Measurements from ENCODE around the gene IKBKE. TPM values are rescaled to one million over a fixed set of nuclear protein-coding genes. Genes with fewer than 3 reads are reported as not detected.

IKBKE gene
- total and polyA plus RNA-seq, 2 donors (not counting 3 experiments of a cell fraction or from before 2014, with no cell fraction given), result 17.9 to 20.7 TPM

GRCh38 chr1:206451134-206451686 lies 19.1 kb upstream of the IKBKE start:
- H3K27ac ChIP-seq (ENCODE audit: insufficient read depth, low read depth, low read length), result no peak overlapping the region
- POLR2A ChIA-PET, result no interaction called here
- H3K36me3 ChIP-seq (ENCODE audit: control insufficient read depth in 2 of 2, extremely low read depth in 1 of 2, insufficient read depth in 2 of 2, low read length in 2 of 2), result peaks cover 12 to 45% of the 10 kb centered on the region in 2 experiments
- dilution Hi-C loops (cut with MboI; ENCODE audit: extremely low pct_ligation_motif_present, low sequenced_read_pairs), result no loop called here
- H3K9ac ChIP-seq (replicated peaks; ENCODE audit: extremely low read depth, insufficient read depth, low read length), result no peak overlapping the region
- H3K4me2 ChIP-seq (ENCODE audit: insufficient read depth, low read length), result no peak overlapping the region
- H3K9me3 ChIP-seq (replicated peaks; ENCODE audit: control insufficient read depth, insufficient read depth, low read length), result no peaks in the 10 kb centered on the region
- no peak for FAIRE-seq
- H3K79me2 ChIP-seq (ENCODE audit: control insufficient read depth, insufficient read depth, low read length), result no peaks in the 10 kb centered on the region
- H3K9me1 ChIP-seq (replicated peaks; ENCODE audit: control insufficient read depth, extremely low read depth, insufficient read depth, low read length), result no peaks in the 10 kb centered on the region
- no peaks in the 10 kb centered on the region for H4K20me1 ChIP-seq (replicated peaks; ENCODE audit: control insufficient read depth, extremely low read depth, insufficient read depth, low read length)
- no peak for DNase-seq (ENCODE audit: low read depth, low spot score)
- H3K4me1 ChIP-seq (ENCODE audit: control insufficient read depth, extremely low read depth, insufficient read depth, low read length), result peaks cover 23% of the 10 kb centered on the region
- BruUV-seq (replicated peaks), result no TSS peak
- no peaks in the 10 kb centered on the region for H3K27me3 ChIP-seq (ENCODE audit: control insufficient read depth in 2 of 2, insufficient read depth in 2 of 2, low read length in 2 of 2)
- CTCF ChIA-PET, result interaction anchor here (1.6 kb wide), 1 partner anchor 11 kb away, joined by 7 read pairs; no protein-coding TSS in a partner anchor
- intact Hi-C loops (cut with micrococcal nuclease), result no loop called here
- no peak overlapping the region for H3K4me3 ChIP-seq (replicated peaks in 1 of 3; ENCODE audit: insufficient read depth in 1 of 3, low read depth in 1 of 3, low read length in 3 of 3)
- TF ChIP-seq FOS (IDR thresholded peaks at IDR 0.05; ENCODE audit: borderline replicate concordance, insufficient read depth, low read length) (no peak), MAX (IDR thresholded peaks at IDR 0.05; ENCODE audit: insufficient read depth, insufficient read length) (no peak), MYC (IDR thresholded peaks at IDR 0.05; ENCODE audit: low read depth, low read length) (no peak), JUN (IDR thresholded peaks at IDR 0.05; ENCODE audit: borderline replicate concordance, insufficient read depth, insufficient read length, low read depth) (no peak), GATA2 (IDR thresholded peaks at IDR 0.05; ENCODE audit: insufficient read depth, insufficient read length, low read depth, low read length) (no peak), EZH2 (IDR thresholded peaks at IDR 0.05; ENCODE audit: borderline replicate concordance, low read depth, low read length, severe bottlenecking) (no peak), POLR2AphosphoS5 (IDR thresholded peaks at IDR 0.05; ENCODE audit: insufficient read depth, low read depth, low read length) (no peak), POLR2A (IDR thresholded peaks at IDR 0.05; ENCODE audit: low read depth, low read length) (no peak), CTCF (IDR thresholded peaks at IDR 0.05; ENCODE audit: extremely low read depth in 1 of 2, insufficient read depth in 1 of 2, low read depth in 1 of 2, low read length in 2 of 2) (no peak)
- no peak overlapping the region for H2AFZ ChIP-seq (ENCODE audit: low read depth, low read length)

Data from endothelial cell of umbilical vein (primary cell).